Left colon (tissue), 2 donors: Measurements from ENCODE around the gene TM2D1. TPM values are rescaled to one million over a fixed set of nuclear protein-coding genes. Genes with fewer than 3 reads are reported as not detected.

Source experiments
- total RNA-seq, 2 donors: library from RNA; stranded (reverse); fragmentation: NEBNext Ultra II Directional; extraction: Animal tissue kit (Norgen Biotek cat#: 25700); gene quantifications; one replicate each; pipeline ENCODE4 v1.2.1, GENCODE V29; 2021
- donor health status: DM: no; HTN: no; CAD: no.
- donor health status: DM: yes; HTN: yes; CAD: no.

Gene TM2D1
- total RNA-seq, 2 donors from 2014 or later = 38.2 to 40.4 TPM

Other genes starting within 250 kb of the TM2D1 start
- 10 to 100 TPM; 68.8 to 95.2 TPM for gene PATJ, start 17.3 kb upstream of the TM2D1 start, total RNA-seq